Stomach smooth muscle (tissue), 2 donors: ENCODE results near the gene PDE11A.

Source experiments
- H3K27ac ChIP-seq: one replicate; pipeline ENCODE4 v1.7.0; 2013; ENCODE audit warnings: mild to moderate bottlenecking, low read length, inconsistent platforms
- H3K27me3 ChIP-seq, 2 donors: one replicate each; pipeline ENCODE4 v1.7.0; 2013; ENCODE audit warnings: low read length in 2 of 2; ENCODE audit not compliant: insufficient read depth in 2 of 2, control insufficient read depth in 1 of 2
- H3K36me3 ChIP-seq, 2 donors: one replicate each; pipeline ENCODE4 v1.7.0; 2013; ENCODE audit warnings: low read length in 2 of 2; ENCODE audit not compliant: control insufficient read depth in 2 of 2, insufficient read depth in 2 of 2
- H3K4me1 ChIP-seq: one replicate; pipeline ENCODE4 v1.7.0; 2013; ENCODE audit warnings: low read length; ENCODE audit not compliant: control insufficient read depth, insufficient read depth
- H3K4me3 ChIP-seq, 2 donors: one replicate each; pipeline ENCODE4 v1.7.0; 2013; ENCODE audit warnings: low read length in 2 of 2
- H3K9ac ChIP-seq, 2 donors: one replicate each; pipeline ENCODE4 v1.7.0; 2013; ENCODE audit warnings: low read length in 2 of 2, mild to moderate bottlenecking in 1 of 2
- H3K9me3 ChIP-seq, 2 donors: one replicate each; pipeline ENCODE4 v1.7.0; 2013; ENCODE audit warnings: low read length in 2 of 2; ENCODE audit not compliant: control insufficient read depth in 2 of 2
- donor health status: healthy.
- donor health status: Pancreatic carcinoma.

Gene PDE11A

GRCh38 chr2:177649568-177650518 is 422.7 kb downstream of the PDE11A start:
- Histone ChIP-seq H3K4me3 (no peak overlapping the region), H3K9me3 (no peaks in the 10 kb centered on the region), H3K36me3 (no peaks in the 10 kb centered on the region), H3K4me1 (no peaks in the 10 kb centered on the region), H3K27ac (no peak overlapping the region), H3K9ac (no peak overlapping the region), H3K27me3 (peaks cover 0 to 6% of the 10 kb centered on the region in 2 donors)

GRCh38 chr2:177646791-177647190 is 425.8 kb downstream of the PDE11A start:
- Histone ChIP-seq H3K4me3 (no peak overlapping the region), H3K9ac (no peak overlapping the region), H3K27me3 (no peaks in the 10 kb centered on the region), H3K9me3 (no peaks in the 10 kb centered on the region), H3K36me3 (no peaks in the 10 kb centered on the region), H3K4me1 (no peaks in the 10 kb centered on the region), H3K27ac (no peak overlapping the region)

GRCh38 chr2:177646241-177646640 is 426.3 kb downstream of the PDE11A start:
- H3K4me1 ChIP-seq, result no peaks in the 10 kb centered on the region
- no peaks in the 10 kb centered on the region for H3K9me3 ChIP-seq
- no peaks in the 10 kb centered on the region for H3K27me3 ChIP-seq
- H3K4me3 ChIP-seq, result no peak overlapping the region
- no peaks in the 10 kb centered on the region for H3K36me3 ChIP-seq
- H3K27ac ChIP-seq, result no peak overlapping the region
- no peak overlapping the region for H3K9ac ChIP-seq

GRCh38 chr2:177641331-177641730 is 431.2 kb downstream of the PDE11A start:
- H3K27ac ChIP-seq, result no peak overlapping the region
- no peak overlapping the region for H3K9ac ChIP-seq
- no peaks in the 10 kb centered on the region for H3K4me1 ChIP-seq
- no peaks in the 10 kb centered on the region for H3K27me3 ChIP-seq
- H3K36me3 ChIP-seq, result no peaks in the 10 kb centered on the region
- no peak overlapping the region for H3K4me3 ChIP-seq
- H3K9me3 ChIP-seq, result no peaks in the 10 kb centered on the region

GRCh38 chr2:177640423-177640822 is 432.2 kb downstream of the PDE11A start:
- H3K4me3 ChIP-seq, result no peak overlapping the region
- no peaks in the 10 kb centered on the region for H3K27me3 ChIP-seq
- H3K9me3 ChIP-seq, result no peaks in the 10 kb centered on the region
- H3K27ac ChIP-seq, result no peak overlapping the region
- H3K4me1 ChIP-seq, result no peaks in the 10 kb centered on the region
- no peaks in the 10 kb centered on the region for H3K36me3 ChIP-seq
- H3K9ac ChIP-seq, result no peak overlapping the region

- Histone ChIP-seq H3K9me3 (no peaks in the 10 kb centered on the region), H3K4me3 (no peak overlapping the region), H3K4me1 (no peaks in the 10 kb centered on the region), H3K27ac (no peak overlapping the region), H3K9ac (no peak overlapping the region), H3K36me3 (no peaks in the 10 kb centered on the region), H3K27me3 (no peaks in the 10 kb centered on the region)
Observed at GRCh38 chr2:177639262-177639914, 433.2 kb downstream of the PDE11A start.

- Histone ChIP-seq H3K27me3 (no peaks in the 10 kb centered on the region), H3K4me1 (no peaks in the 10 kb centered on the region), H3K36me3 (no peaks in the 10 kb centered on the region), H3K9ac (no peak overlapping the region), H3K27ac (no peak overlapping the region), H3K9me3 (no peaks in the 10 kb centered on the region), H3K4me3 (no peak overlapping the region)
Observed at GRCh38 chr2:177638507-177638906, 434.1 kb downstream of the PDE11A start.

- no peak overlapping the region for H3K9ac ChIP-seq
- no peaks in the 10 kb centered on the region for H3K4me1 ChIP-seq
- H3K9me3 ChIP-seq, result no peaks in the 10 kb centered on the region
- no peak overlapping the region for H3K27ac ChIP-seq
- H3K27me3 ChIP-seq, result no peaks in the 10 kb centered on the region
- H3K4me3 ChIP-seq, result no peak overlapping the region
- no peaks in the 10 kb centered on the region for H3K36me3 ChIP-seq
Observed at GRCh38 chr2:177636672-177637071, 435.9 kb downstream of the PDE11A start.

- H3K27me3 ChIP-seq, result no peaks in the 10 kb centered on the region
- H3K4me3 ChIP-seq, result no peak overlapping the region
- H3K4me1 ChIP-seq, result no peaks in the 10 kb centered on the region
- no peak overlapping the region for H3K27ac ChIP-seq
- no peak overlapping the region for H3K9ac ChIP-seq
- H3K36me3 ChIP-seq, result no peaks in the 10 kb centered on the region
- no peaks in the 10 kb centered on the region for H3K9me3 ChIP-seq
Observed at GRCh38 chr2:177635696-177636095, 436.9 kb downstream of the PDE11A start.

- no peaks in the 10 kb centered on the region for H3K4me1 ChIP-seq
- no peaks in the 10 kb centered on the region for H3K36me3 ChIP-seq
- no peak overlapping the region for H3K27ac ChIP-seq
- H3K4me3 ChIP-seq, result peak overlapping the region; percentile 47 to 61
- H3K27me3 ChIP-seq, result peaks cover 0 to 2% of the 10 kb centered on the region in 2 donors
- peak overlapping the region in 1 of 2 donors; percentile 22 for H3K9ac ChIP-seq
- no peaks in the 10 kb centered on the region for H3K9me3 ChIP-seq
Observed at GRCh38 chr2:177633910-177634294, 438.7 kb downstream of the PDE11A start.

- Histone ChIP-seq H3K36me3 (no peaks in the 10 kb centered on the region), H3K4me1 (no peaks in the 10 kb centered on the region), H3K27ac (no peak overlapping the region), H3K4me3 (no peak overlapping the region), H3K27me3 (peaks cover 0 to 2% of the 10 kb centered on the region in 2 donors), H3K9me3 (no peaks in the 10 kb centered on the region), H3K9ac (no peak overlapping the region)
Observed at GRCh38 chr2:177633111-177633510, 439.5 kb downstream of the PDE11A start.
